GM13977 (cell line): ENCODE results near the gene EFS.
"Not testable (repeated sequence)": the region's sequence is repeated elsewhere in the genome, so short reads cannot be mapped to it uniquely, and the experiment has no call there.

Source experiments
- DNase-seq: peaks from one replicate; pipeline ENCODE4 v3.0.0; 2012; ENCODE audit warnings: low spot score
- in situ Hi-C: fragments of 300-500 bp; cut with MboI; formaldehyde crosslinking; loops from one replicate; pipeline ENCODE4 v1.12.0; 2022; ENCODE audit warnings: low sequenced_read_pairs, low pct_unique_long_range_greater_than_20kb, mixed read lengths, inconsistent platforms; ENCODE audit not compliant: unreplicated experiment
- TF ChIP-seq, protein P1 (sequence below): IDR thresholded peaks from 2 replicates; pipeline ENCODE4 v1.5.1; 2012; ENCODE audit warnings: mild to moderate bottlenecking, control low read depth; ENCODE audit not compliant: insufficient read depth; ENCODE audit errors: extremely low read depth, missing control alignments

EFS gene

DNA sequence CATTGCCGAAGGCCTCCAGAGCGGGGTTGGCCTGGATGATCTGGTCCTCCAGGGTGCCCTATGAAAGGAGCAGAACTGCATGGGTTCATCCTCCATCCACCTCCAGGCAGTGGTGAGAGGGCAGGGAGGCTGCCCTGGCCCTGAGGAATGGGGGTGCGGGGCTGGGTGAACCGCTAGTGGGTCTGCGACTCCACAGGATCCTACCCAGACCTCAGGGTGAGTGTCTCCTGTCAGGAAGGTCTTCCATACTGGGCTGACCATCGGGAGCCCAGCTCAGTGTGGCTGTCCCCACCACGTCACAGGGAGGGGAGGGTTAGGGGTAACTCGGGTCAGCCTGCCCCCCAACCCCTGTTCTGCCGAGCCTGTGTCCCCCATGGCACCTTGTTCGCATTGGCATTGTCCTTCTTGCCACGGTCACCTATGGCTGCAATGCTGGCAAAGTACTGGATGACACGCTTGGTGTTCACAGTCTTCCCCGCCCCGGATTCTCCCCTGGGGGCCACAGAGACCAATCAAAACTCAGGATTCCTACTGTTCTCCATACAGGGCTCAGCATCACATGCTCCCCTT lies 39.4 kb upstream of the EFS start:
- TF ChIP-seq, protein P1, sequence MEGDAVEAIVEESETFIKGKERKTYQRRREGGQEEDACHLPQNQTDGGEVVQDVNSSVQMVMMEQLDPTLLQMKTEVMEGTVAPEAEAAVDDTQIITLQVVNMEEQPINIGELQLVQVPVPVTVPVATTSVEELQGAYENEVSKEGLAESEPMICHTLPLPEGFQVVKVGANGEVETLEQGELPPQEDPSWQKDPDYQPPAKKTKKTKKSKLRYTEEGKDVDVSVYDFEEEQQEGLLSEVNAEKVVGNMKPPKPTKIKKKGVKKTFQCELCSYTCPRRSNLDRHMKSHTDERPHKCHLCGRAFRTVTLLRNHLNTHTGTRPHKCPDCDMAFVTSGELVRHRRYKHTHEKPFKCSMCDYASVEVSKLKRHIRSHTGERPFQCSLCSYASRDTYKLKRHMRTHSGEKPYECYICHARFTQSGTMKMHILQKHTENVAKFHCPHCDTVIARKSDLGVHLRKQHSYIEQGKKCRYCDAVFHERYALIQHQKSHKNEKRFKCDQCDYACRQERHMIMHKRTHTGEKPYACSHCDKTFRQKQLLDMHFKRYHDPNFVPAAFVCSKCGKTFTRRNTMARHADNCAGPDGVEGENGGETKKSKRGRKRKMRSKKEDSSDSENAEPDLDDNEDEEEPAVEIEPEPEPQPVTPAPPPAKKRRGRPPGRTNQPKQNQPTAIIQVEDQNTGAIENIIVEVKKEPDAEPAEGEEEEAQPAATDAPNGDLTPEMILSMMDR = no peak
- in situ Hi-C loops = no loop called here
- DNase-seq = no peak

DNA sequence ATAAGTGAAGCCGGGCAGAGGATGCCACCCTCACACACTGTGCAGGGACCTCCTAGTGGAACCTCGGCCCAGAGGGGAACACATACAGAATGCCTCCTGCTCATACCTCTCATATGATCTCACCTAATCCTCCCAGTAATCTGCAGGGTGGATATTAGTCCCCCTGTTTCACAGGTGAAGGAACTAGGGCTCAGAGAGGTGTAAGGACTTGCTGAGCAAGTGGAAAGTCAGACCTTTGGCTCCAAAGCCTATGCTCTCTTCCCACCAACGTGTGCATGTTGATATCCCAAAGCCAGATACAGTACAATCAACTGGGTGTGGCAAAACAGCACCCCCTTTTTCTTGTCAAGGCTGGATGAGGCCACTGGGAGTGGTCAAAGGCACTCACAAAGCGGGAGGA lies 38.9 kb upstream of the EFS start:
- in situ Hi-C loops = no loop called here

DNA sequence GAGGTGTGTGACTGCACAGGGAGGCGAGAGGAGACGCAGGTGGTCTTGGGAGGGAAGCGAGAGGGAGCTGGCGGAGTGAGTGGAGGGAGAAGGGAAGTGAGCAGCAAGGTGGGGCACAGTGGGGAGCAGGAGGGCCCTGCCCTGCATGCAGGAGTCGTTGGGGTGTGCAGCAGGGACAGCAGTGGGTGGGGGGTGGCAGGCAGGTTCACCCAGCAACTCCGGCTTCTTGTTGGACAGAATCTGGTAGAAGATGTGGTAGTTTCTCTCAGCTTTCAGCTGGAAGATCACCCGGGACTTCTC lies 38.1 kb upstream of the EFS start:
- in situ Hi-C loops = no loop called here
- TF ChIP-seq, protein P1 = no peak
- no peak for DNase-seq

More for the DNA sequence above, 38.9 kb upstream of the EFS start:
- TF ChIP-seq, protein P1 = no peak
- DNase-seq = no peak

DNA sequence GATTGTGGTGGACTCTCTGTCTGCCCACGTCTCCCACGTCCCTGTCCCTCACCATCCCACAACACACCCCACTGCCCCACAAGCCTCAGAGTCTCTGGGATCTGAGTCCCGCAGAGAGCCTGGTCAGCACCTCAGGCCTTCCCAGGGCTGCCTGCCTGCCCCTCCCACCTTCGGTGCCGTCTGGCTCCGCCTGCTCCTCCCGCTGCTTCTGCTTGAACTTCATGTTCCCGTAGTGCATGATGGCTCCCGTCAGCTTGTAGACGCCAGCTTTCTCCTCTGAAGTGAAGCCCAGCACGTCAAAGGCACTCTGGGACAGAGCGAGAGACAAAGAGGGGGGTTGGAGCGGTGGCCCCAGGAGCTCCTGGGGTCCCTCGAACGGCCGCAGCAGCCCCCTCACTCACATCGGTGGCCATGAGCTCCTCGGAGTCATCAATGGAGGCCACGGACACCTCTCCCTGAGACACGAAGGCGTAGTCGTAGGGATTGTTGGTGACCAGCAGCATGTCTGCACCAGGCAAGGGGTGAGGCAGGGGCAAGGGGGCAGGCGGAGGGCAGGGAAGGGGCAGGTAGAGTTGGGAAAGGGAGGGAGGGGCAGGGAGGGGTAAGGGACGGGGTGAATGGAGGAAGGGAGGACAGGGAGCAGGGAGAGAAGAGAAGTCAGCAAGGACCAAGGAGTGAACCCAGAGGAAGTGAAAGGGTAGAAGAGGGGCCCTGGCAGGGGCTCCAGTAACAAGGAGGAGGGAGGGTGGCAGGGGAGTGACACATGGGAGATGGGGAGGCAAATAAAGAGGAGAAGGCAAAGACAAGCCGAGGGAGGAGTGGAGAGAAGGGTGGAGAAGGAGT lies 37.5 kb upstream of the EFS start:
- TF ChIP-seq, protein P1 = no peak
- in situ Hi-C loops = no loop called here
- no peak for DNase-seq

DNA sequence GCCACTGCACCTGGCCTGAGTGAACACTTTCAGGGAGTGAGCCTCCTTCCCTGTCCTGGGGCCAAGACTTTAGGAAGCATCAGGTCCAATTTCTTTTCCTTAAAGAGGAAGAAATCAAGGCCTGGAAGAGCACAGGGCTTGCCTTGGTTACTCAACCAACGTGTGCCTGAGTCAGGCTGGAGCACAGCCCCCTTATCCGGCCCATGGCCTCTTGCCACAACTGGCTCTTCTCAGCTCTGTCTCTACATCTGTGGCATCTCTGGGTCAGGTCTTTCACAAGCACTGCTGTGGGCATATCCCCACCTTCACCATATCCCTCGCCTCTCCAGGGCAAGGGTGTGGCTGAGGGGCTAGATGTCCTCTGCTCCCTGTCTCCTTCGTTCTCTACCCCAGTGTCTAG lies 36.3 kb upstream of the EFS start:
- no peak for DNase-seq
- TF ChIP-seq, protein P1 = no peak
- in situ Hi-C loops = no loop called here

DNA sequence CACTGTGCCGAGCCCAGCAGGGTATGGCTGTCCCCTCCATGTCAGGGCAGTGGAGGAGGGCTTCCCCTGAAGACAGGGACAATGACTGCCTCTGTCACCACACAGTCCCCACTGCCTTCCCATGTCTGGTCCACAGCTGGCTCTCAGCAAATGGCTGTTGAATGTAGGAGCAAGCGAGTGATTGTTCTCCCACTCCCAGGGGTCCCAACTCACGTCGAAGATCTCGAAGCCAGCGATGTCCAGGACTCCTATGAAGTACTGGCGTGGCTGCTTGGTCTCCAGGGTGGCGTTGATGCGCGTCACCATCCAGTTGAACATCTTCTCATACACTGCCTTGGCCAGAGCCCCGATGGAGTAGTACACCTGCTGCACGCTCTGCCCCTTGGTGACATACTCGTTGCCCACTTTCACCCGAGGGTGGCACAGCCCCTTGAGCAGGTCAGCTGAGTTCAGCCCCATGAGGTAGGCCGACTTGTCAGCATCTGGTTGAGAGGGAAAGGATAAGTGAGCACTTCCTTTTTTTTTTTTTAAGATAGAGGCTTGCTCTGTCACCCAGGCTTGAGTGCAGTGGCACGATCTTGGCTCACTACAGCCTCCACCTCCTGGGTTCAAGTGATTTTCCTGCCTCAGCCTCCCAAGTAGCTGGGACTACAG lies 35.7 kb upstream of the EFS start:
- DNase-seq, in situ Hi-C loops: not testable (repeated sequence)

DNA sequence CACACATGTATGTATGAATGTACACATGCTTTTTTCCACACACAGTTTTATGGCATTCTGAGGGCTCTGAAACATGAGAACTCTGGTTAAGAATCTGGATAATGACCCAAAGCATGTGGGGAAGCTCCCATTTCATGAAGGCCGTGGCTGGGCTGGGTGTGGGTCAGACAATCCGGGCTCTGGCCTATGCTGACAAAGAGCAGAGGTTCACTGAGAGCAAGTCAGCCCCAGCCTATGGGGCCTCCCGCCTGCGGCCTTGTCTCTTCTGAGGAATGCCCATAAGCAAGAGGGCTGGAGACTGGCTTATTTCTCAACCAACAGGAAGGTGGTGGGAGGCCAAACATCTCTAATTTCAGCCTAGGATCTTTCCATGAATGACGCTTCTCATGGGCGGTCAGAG lies 34.6 kb upstream of the EFS start:
- DNase-seq = no peak
- in situ Hi-C loops = no loop called here
- TF ChIP-seq, protein P1 = no peak
